Stomach (tissue), 4 donors: ENCODE results near the gene P4HTM.

Experiments used
- EP300 ChIP-seq: sonication (generic); formaldehyde crosslinking; IDR thresholded peaks from one replicate; pipeline ENCODE4 v1.6.1; 2017; ENCODE audit warnings: antibody characterized with exemption
- POLR2A ChIP-seq, 4 donors: fragments of 450-650 bp; IDR thresholded peaks; one replicate each; pipeline ENCODE4 v1.6.1; 2016; ENCODE audit warnings: antibody characterized with exemption in 4 of 4, control low read depth in 2 of 4, mild to moderate bottlenecking in 1 of 4, moderate library complexity in 1 of 4
- POLR2AphosphoS5 ChIP-seq, 3 donors: sonication (generic); formaldehyde crosslinking; IDR thresholded peaks; one replicate each; pipeline ENCODE4 v1.6.1; 2016; ENCODE audit warnings: antibody characterized with exemption in 3 of 3
- TF ChIP-seq, protein P1 (sequence below), 7 experiments: fragments of 450-650 bp in 4 of 7; fragments of 200-600 bp in 3 of 7; sonication (generic) in 3 of 7; IDR thresholded peaks; one replicate each; pipeline ENCODE4 v1.5.1; 2016 to 2019; ENCODE audit warnings: antibody characterized with exemption in 7 of 7, control low read depth in 2 of 7, mild to moderate bottlenecking in 1 of 7

DNA sequence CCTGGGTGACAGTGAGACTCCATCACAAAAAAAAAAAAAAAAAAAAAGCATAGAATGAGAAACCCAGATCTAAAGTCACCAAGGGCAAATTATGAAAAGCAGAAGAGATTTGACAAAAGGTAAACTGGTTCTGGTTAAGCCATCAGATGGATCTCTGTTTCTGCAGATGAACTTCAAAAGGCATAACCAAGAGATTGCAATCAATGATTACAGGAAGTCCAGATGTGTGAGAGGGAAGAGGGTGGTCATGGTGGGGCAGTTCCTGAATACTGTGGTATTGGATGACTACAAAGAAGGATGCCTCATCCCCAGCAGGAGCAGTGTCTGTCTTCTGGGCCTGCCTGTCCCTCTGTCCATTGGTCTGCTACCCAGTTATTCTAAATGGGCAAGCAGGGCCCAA lies 3.8 kb downstream of the P4HTM start:
- no peak for TF ChIP-seq EP300
- TF ChIP-seq, protein P1, sequence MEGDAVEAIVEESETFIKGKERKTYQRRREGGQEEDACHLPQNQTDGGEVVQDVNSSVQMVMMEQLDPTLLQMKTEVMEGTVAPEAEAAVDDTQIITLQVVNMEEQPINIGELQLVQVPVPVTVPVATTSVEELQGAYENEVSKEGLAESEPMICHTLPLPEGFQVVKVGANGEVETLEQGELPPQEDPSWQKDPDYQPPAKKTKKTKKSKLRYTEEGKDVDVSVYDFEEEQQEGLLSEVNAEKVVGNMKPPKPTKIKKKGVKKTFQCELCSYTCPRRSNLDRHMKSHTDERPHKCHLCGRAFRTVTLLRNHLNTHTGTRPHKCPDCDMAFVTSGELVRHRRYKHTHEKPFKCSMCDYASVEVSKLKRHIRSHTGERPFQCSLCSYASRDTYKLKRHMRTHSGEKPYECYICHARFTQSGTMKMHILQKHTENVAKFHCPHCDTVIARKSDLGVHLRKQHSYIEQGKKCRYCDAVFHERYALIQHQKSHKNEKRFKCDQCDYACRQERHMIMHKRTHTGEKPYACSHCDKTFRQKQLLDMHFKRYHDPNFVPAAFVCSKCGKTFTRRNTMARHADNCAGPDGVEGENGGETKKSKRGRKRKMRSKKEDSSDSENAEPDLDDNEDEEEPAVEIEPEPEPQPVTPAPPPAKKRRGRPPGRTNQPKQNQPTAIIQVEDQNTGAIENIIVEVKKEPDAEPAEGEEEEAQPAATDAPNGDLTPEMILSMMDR (IDR thresholded peaks at IDR 0.05): no peak
- no peak for TF ChIP-seq POLR2A (IDR thresholded peaks at IDR 0.05)
- no peak for TF ChIP-seq POLR2AphosphoS5 (IDR thresholded peaks at IDR 0.05)
